Left renal pelvis (tissue), 4 donors: ENCODE measurements around the gene LRRC45. TPM values are rescaled to one million over a fixed set of nuclear protein-coding genes. Genes with fewer than 3 reads are reported as not detected.

Source experiments
- DNase-seq, 4 donors: peaks; one replicate each; pipeline ENCODE4 v3.0.0-alpha.2; 2013; ENCODE audit warnings: low read depth in 4 of 4, low spot score in 3 of 4
- polyA plus RNA-seq, 4 donors: library from polyadenylated mRNA; unstranded; fragments of 120-200 nt; gene quantifications; one replicate each; pipeline ENCODE4 v1.2.1, GENCODE V29; 2013; ENCODE audit not compliant: insufficient read length in 4 of 4

The LRRC45 gene
- polyA plus RNA-seq, 4 donors: 9.7 to 18.1 (median 12.1) TPM

GRCh38 chr17:82006468-82007227 lies 16.5 kb upstream of the LRRC45 start:
- no peak for DNase-seq

DNA sequence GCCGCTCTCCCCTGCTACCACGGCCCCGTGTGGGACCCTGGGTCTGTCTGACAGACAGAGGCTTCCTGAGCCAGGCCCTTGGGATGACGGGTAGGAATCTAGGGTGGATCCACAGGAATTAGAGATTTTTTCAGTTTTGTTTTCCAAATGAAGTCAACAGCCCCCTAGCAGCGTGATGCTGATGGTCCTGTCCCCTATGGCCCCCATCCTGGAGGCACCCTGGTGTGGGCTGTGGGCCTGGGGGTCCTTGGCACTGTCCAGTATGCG lies 15.9 kb upstream of the LRRC45 start:
- no peak for DNase-seq

- no peak for DNase-seq
These were observed 15.4 kb upstream of the LRRC45 start for GRCh38 chr17:82007495-82008257.

GRCh38 chr17:82008258-82008940 lies 14.7 kb upstream of the LRRC45 start:
- no peak for DNase-seq

- DNase-seq: no peak
These were observed 14.1 kb upstream of the LRRC45 start for GRCh38 chr17:82008941-82009405.

GRCh38 chr17:82009413-82009812 lies 13.7 kb upstream of the LRRC45 start:
- no peak for DNase-seq

GRCh38 chr17:82010575-82011525 lies 12.3 kb upstream of the LRRC45 start:
- DNase-seq: no peak

- no peak for DNase-seq
These were observed 11.4 kb upstream of the LRRC45 start for GRCh38 chr17:82011617-82012187.

DNA sequence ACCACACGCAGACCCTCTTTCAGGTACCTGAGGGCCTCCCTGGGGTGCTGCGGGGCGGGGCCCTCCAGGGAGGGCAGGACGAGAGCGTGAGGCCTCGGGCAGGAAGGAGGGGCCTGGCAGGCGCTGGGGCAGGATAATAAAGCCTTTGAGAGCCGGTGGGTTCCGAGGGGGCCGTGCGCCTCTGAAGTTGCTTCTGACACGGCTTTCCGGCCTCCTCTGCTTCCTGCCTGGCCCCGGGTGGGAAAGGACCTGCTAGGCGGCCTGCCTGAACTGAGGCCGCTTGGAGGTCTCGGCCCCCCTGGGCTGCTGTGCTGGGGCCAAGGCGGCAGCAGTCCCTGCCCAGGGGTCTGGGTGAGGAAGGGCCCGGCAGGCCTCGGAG lies 10.9 kb upstream of the LRRC45 start:
- no peak for DNase-seq

DNA sequence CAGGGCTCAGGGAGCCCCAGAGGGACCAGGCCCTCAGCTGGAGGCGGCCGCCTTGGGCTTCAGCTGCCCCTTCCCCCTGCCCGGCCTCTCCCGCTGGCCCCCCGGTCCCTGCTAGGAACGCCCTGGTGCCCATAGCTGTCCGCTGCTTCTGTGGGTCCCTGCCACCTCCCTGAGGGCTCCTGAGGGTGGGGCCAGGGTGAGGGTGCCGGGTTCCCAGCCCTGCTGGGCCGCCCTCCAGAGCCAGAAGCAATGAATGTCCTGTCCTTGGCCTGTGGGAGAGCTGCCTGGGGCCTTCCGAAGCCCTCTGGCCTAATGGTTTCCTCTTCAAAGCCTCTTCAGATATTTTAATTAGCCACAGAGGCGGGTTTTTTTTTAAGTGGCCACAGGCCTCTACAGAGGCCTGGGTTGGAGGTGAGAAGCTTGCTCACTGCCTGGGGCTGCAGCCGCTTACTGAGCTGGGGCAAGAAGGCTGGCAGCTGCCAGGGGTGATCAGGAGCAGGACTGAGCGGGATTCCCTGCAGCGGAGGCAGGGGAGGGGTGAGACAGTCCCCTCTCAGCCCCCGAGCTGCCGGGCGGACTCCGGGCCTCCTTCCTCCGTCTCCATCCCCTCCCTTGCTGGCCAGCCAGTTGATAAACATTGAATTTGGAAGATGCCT lies 10.3 kb upstream of the LRRC45 start:
- no peak for DNase-seq

GRCh38 chr17:82013341-82013740 lies 9.8 kb upstream of the LRRC45 start:
- no peak for DNase-seq

DNA sequence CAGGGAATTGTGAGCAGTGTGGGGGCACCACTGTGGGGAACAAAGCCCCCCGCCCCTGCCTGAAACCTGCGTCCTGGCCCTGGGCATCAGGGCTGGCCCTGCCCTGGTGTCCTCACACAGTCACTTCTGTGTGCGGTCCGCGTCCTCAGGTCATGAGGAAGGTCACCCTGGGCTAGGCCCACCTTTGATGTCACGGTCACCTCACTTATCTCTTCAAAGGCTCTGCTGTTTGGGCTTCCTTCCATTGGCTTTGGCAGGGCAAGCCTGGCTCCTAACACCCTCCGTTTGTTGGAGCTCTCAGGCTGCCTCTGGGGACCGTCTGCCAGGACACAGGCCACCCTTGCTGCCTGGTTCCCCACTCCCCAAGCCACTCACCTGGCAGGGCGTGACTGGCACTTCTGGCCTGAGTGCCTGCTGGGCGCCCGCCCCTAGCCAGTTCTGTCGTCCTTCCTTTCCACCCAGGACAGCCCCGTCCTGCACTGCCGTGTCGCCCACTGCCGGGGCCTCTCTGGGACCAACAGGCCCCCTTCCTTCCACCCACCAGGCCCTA lies 9.3 kb upstream of the LRRC45 start:
- no peak for DNase-seq

DNA sequence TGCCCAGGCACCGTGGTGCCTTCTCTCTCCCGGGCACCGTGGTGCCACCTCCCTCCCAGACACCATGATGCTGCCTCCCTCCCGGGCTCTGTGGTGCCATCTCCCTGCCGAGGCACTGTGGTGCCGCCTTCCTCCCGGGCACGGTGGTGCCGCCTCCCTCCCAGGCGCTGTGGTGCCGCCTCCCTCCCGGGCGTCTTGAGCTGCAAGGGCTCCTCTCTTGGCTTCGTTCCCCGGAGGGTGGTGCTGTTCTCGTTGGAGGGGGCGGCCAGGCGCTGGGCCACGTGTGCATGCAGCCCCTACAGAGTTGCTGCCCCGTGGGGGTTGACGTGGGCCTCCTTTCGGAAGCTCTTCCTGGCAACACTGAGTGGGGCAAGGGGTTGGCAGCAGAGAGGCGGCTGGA lies 8.7 kb upstream of the LRRC45 start:
- DNase-seq: no peak

- DNase-seq: no peak
These were observed 8.2 kb upstream of the LRRC45 start for GRCh38 chr17:82014971-82015310.

DNA sequence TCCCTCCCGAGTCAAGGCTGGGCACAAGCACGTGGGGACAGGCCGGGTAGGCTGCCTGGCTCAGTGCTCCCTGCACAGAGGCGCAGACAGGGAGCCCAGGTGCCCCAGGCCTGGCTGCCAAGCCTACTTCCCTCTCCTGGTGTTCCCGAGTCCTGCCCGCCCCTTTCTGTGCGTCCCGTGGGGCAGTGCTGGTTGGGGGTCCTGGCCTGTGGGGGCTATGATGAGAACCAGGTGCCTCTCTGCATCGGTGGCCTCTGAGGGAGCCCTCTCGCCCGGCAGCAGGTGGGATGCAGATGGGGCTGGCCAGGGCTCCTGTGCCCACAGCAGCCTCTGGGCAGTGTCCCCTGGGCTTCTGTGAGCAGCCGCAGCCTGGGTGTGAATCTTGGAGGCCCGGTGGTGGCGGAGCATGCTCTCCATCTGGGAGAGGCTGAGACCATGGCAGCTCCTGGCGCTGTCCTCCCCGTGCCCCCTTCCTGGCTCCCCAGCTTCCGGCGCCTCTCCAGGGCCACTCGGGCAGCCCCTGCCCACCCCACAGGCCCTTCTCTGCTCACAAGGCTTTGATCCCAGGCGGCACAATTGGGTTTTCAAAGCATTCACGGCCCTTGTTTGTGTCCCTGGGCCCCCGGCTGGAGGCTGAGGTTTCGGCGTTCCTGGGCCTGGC lies 7.7 kb upstream of the LRRC45 start:
- no peak for DNase-seq

DNA sequence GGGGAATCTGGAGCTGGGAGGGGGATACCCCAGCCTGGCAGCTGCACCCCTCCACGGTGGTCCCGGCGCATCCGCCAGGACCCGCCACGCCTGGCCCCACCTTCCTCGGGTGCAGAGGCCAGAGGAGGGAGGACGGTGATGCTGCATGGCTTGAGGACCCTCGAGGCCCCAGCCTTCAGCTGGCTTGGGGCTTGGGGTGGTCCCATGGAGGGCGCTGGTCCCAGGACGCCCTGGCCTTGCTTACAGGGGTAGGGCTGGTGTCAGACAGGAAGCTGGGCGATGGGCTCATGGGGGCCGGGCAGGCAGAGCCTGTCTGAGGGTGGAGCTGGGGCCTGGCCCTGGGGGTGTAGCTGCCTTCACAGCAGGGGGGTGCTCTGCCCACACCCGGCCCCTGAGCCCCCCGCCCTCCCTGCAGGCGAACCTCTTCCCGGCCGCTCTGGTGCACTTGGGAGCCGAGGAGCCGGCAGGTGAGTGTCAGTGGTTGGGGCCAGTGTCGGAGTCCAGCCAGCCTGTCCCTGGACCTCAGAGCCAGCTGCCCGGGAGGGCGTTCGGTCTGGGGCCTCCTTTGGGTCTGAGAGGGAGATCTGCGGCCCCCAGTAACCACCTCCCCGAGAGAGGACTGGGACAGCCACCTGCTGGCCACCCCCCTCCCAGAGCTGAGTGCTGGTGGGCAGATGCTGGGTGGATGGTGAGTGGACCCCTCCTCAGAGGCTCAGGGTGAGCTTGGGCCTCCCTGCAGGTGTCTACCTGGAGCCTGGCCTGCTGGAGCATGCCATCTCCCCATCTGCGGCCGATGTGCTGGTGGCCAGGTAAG lies 6.8 kb upstream of the LRRC45 start:
- no peak for DNase-seq

GRCh38 chr17:82016875-82017459 lies 6.1 kb upstream of the LRRC45 start:
- no peak for DNase-seq

GRCh38 chr17:82017612-82018151 lies 5.4 kb upstream of the LRRC45 start:
- DNase-seq: no peak
